Esophagus squamous epithelium (tissue), 5 donors: ENCODE measurements around the gene TMEM108. TPM values are rescaled to one million over a fixed set of nuclear protein-coding genes. Genes with fewer than 3 reads are reported as not detected.

ENCODE experiments used
- DNase-seq: peaks from one replicate; lab custom pipeline; 2025; lab: John Stamatoyannopoulos, UW
- H3K27ac ChIP-seq, 4 donors: fragments of 200-600 bp; sonication (generic); one replicate each; pipeline ENCODE4 v1.5.1; 2016 to 2019; ENCODE audit warnings: mild to moderate bottlenecking in 1 of 4
- H3K27me3 ChIP-seq, 4 donors: fragments of 200-600 bp; sonication (generic); 1 replicate in 3 of 4; 2 replicates in 1 of 4; pipeline versions ENCODE4 v1.5.1 to v1.6.0; 2017 to 2021; ENCODE audit warnings: antibody characterized with exemption in 1 of 4
- H3K36me3 ChIP-seq, 3 donors: fragments of 200-600 bp; sonication (generic); one replicate each; pipeline ENCODE4 v1.5.1; 2016 to 2019
- H3K4me1 ChIP-seq, 3 donors: fragments of 200-600 bp; sonication (generic); one replicate each; pipeline ENCODE4 v1.5.1; 2017 to 2019
- H3K4me3 ChIP-seq, 4 donors: fragments of 200-600 bp; sonication (generic); 1 replicate in 3 of 4; 2 replicates in 1 of 4; pipeline ENCODE4 v1.5.1; 2016 to 2019; ENCODE audit warnings: mild to moderate bottlenecking in 2 of 4, moderate library complexity in 1 of 4
- H3K9me3 ChIP-seq, 3 donors: fragments of 200-600 bp; sonication (generic); one replicate each; pipeline ENCODE4 v1.5.1; 2016 to 2019
- CTCF ChIP-seq, 6 experiments: fragments of 450-650 bp in 4 of 6; fragments of 200-600 bp in 2 of 6; sonication (generic) in 2 of 6; IDR thresholded peaks; one replicate each; pipeline ENCODE4 v1.5.1; 2016 to 2019; ENCODE audit warnings: antibody characterized with exemption in 6 of 6, mild to moderate bottlenecking in 4 of 6, moderate library complexity in 4 of 6
- POLR2A ChIP-seq, 4 donors: fragments of 450-650 bp; IDR thresholded peaks; one replicate each; pipeline ENCODE4 v1.6.1; 2017; ENCODE audit warnings: antibody characterized with exemption in 4 of 4, mild to moderate bottlenecking in 4 of 4, moderate library complexity in 3 of 4
- WGBS, 2 donors: methylation state at CpG; one replicate each; pipeline ENCODE4 v1.1.5; 2018; 5-methylcytosine and 5-hydroxymethylcytosine counted together
- intact Hi-C: fragments of 100-400 bp; cut with DNase I; formaldehyde crosslinking; loops from one replicate; pipeline ENCODE4 v1.15.0; 2022
- total RNA-seq, 4 donors: library from RNA; depleted of rRNA; stranded (reverse); fragments of >200 nt; gene quantifications; one replicate each; pipeline ENCODE4 v1.1.0, GENCODE V29; 2016
- donor health status: DM: yes; HTN: yes; CAD: no.

Gene TMEM108
- total RNA-seq, 4 donors from 2014 or later = 0.12 to 3.4 (median 0.24) TPM

GRCh38 chr3:133301731-133302130, 263.5 kb downstream of the TMEM108 start:
- H3K4me3 ChIP-seq = no peak overlapping the region
- no peak for DNase-seq
- no peaks in the 10 kb centered on the region for H3K27me3 ChIP-seq
- H3K9me3 ChIP-seq = no peaks in the 10 kb centered on the region
- no peaks in the 10 kb centered on the region for H3K4me1 ChIP-seq
- no peak for TF ChIP-seq CTCF (IDR thresholded peaks at IDR 0.05)
- TF ChIP-seq POLR2A (IDR thresholded peaks at IDR 0.05) = no peak
- H3K36me3 ChIP-seq = no peaks in the 10 kb centered on the region
- no peak overlapping the region for H3K27ac ChIP-seq
- intact Hi-C loops = no loop called here

GRCh38 chr3:133303430-133303829, 265.2 kb downstream of the TMEM108 start:
- intact Hi-C loops = no loop called here
- Histone ChIP-seq H3K27me3 (no peaks in the 10 kb centered on the region), H3K4me1 (no peaks in the 10 kb centered on the region), H3K4me3 (no peak overlapping the region), H3K9me3 (no peaks in the 10 kb centered on the region), H3K27ac (no peak overlapping the region), H3K36me3 (no peaks in the 10 kb centered on the region)
- no peak for TF ChIP-seq POLR2A (IDR thresholded peaks at IDR 0.05)
- DNase-seq = no peak
- 60 to 89% methylated on average over 1 of the region's 1 CpG for WGBS, 2 donors

- intact Hi-C loops = no loop called here
- no peak for DNase-seq
- WGBS, 2 donors = 27 to 57% methylated on average over 1 of the region's 1 CpG
- Histone ChIP-seq H3K27ac (no peak overlapping the region), H3K4me3 (no peak overlapping the region), H3K9me3 (peaks cover 0 to 12% (median 0%) of the 10 kb centered on the region in 3 donors), H3K36me3 (no peaks in the 10 kb centered on the region), H3K4me1 (no peaks in the 10 kb centered on the region), H3K27me3 (no peaks in the 10 kb centered on the region)
- TF ChIP-seq POLR2A (IDR thresholded peaks at IDR 0.05) = no peak
- no peak for TF ChIP-seq CTCF (IDR thresholded peaks at IDR 0.05)
Measured at GRCh38 chr3:133317866-133318265, 279.7 kb downstream of the TMEM108 start.

GRCh38 chr3:133328373-133328772, 290.2 kb downstream of the TMEM108 start:
- Histone ChIP-seq H3K9me3 (no peaks in the 10 kb centered on the region), H3K36me3 (no peaks in the 10 kb centered on the region), H3K27ac (no peak overlapping the region), H3K27me3 (no peaks in the 10 kb centered on the region), H3K4me1 (no peaks in the 10 kb centered on the region), H3K4me3 (no peak overlapping the region)
- DNase-seq = no peak
- TF ChIP-seq POLR2A (IDR thresholded peaks at IDR 0.05) = no peak
- TF ChIP-seq CTCF (IDR thresholded peaks at IDR 0.05) = no peak
- intact Hi-C loops = no loop called here
- WGBS, 2 donors = 80 to 92% methylated on average over 1 of the region's 1 CpG

GRCh38 chr3:133329626-133330025, 291.4 kb downstream of the TMEM108 start:
- 13 to 29% methylated on average over 1 of the region's 1 CpG for WGBS, 2 donors
- intact Hi-C loops = no loop called here
- no peak for DNase-seq

More at GRCh38 chr3:133329626-133330025, 291.4 kb downstream of the TMEM108 start:
- TF ChIP-seq POLR2A (IDR thresholded peaks at IDR 0.05) (no peak), CTCF (IDR thresholded peaks at IDR 0.05) (no peak)
- Histone ChIP-seq H3K36me3 (no peaks in the 10 kb centered on the region), H3K27ac (no peak overlapping the region), H3K4me3 (no peak overlapping the region), H3K9me3 (no peaks in the 10 kb centered on the region), H3K4me1 (no peaks in the 10 kb centered on the region), H3K27me3 (no peaks in the 10 kb centered on the region)
